GM12875 (cell line): ENCODE results near the gene GRM5.
"Not testable (repeated sequence)": the region's sequence is repeated elsewhere in the genome, so short reads cannot be mapped to it uniquely, and the experiment has no call there.

Experiments
- H3K4me3 ChIP-seq: one replicate; pipeline ENCODE4 v1.5.1; 2011; ENCODE audit warnings: low read depth, low read length, control low read depth
- CTCF ChIP-seq: IDR thresholded peaks from 2 replicates; pipeline ENCODE4 v1.5.1; 2011; ENCODE audit warnings: low read depth, mild to moderate bottlenecking, control low read depth, inconsistent platforms, low read length, moderate library complexity, borderline replicate concordance; ENCODE audit not compliant: insufficient read depth

GRM5 gene

GRCh38 chr11:88478136-88478815 lies 587.5 kb downstream of the GRM5 start:
- no peak overlapping the region for H3K4me3 ChIP-seq
- TF ChIP-seq CTCF, result no peak

GRCh38 chr11:88475991-88476418 lies 589.8 kb downstream of the GRM5 start:
- TF ChIP-seq CTCF, result no peak
- no peak overlapping the region for H3K4me3 ChIP-seq

- TF ChIP-seq CTCF, result no peak
- no peak overlapping the region for H3K4me3 ChIP-seq
These were observed 591.1 kb downstream of the GRM5 start for GRCh38 chr11:88474655-88475054.

- H3K4me3 ChIP-seq, result no peak overlapping the region
- no peak for TF ChIP-seq CTCF
These were observed 596.1 kb downstream of the GRM5 start for GRCh38 chr11:88469561-88470225.

GRCh38 chr11:88464528-88464927 lies 601.3 kb downstream of the GRM5 start:
- no peak for TF ChIP-seq CTCF
- H3K4me3 ChIP-seq, result no peak overlapping the region

- H3K4me3 ChIP-seq, result not testable (repeated sequence)
These were observed 602.5 kb downstream of the GRM5 start for GRCh38 chr11:88463301-88463700.

- H3K4me3 ChIP-seq, result not testable (repeated sequence)
These were observed 607.7 kb downstream of the GRM5 start for GRCh38 chr11:88458047-88458446.

GRCh38 chr11:88455974-88456373 lies 609.8 kb downstream of the GRM5 start:
- TF ChIP-seq CTCF, result no peak
- H3K4me3 ChIP-seq, result no peak overlapping the region
